HEK293 (cell line): ENCODE data around the gene TMPRSS11A.

Source experiments
- RBAK ChIP-seq: fragments of 450-650 bp; formaldehyde crosslinking; IDR thresholded peaks from 2 replicates; pipeline ENCODE4 v1.5.1; 2016; ENCODE audit warnings: missing biosample characterization, missing genetic modification characterization
- YY1 ChIP-seq: fragments of 450-650 bp; formaldehyde crosslinking; IDR thresholded peaks from 2 replicates; pipeline ENCODE4 v1.5.1; 2018; ENCODE audit warnings: missing biosample characterization, missing genetic modification characterization
- ZBTB17 ChIP-seq: fragments of 450-650 bp; formaldehyde crosslinking; IDR thresholded peaks from 2 replicates; pipeline ENCODE4 v1.5.1; 2016; ENCODE audit warnings: missing biosample characterization, missing genetic modification characterization
- ZBTB8A ChIP-seq: fragments of 450-650 bp; formaldehyde crosslinking; IDR thresholded peaks from 2 replicates; pipeline ENCODE4 v1.5.1; 2016; ENCODE audit warnings: missing biosample characterization, missing genetic modification characterization
- ZNF214 ChIP-seq: fragments of 450-650 bp; formaldehyde crosslinking; IDR thresholded peaks from 2 replicates; pipeline ENCODE4 v1.5.1; 2017; ENCODE audit warnings: missing biosample characterization, mild to moderate bottlenecking, missing genetic modification characterization, borderline replicate concordance
- ZNF366 ChIP-seq: fragments of 450-650 bp; formaldehyde crosslinking; conservative IDR thresholded peaks from 2 replicates; pipeline ENCODE4 v1.5.1; 2016; ENCODE audit warnings: missing biosample characterization, missing genetic modification characterization
- ZNF558 ChIP-seq: fragments of 450-650 bp; formaldehyde crosslinking; IDR thresholded peaks from 2 replicates; pipeline ENCODE4 v1.5.1; 2016; ENCODE audit warnings: missing biosample characterization, missing genetic modification characterization
- ZNF776 ChIP-seq: fragments of 450-650 bp; formaldehyde crosslinking; IDR thresholded peaks from 2 replicates; pipeline ENCODE4 v1.5.0; 2017; ENCODE audit warnings: missing biosample characterization, missing genetic modification characterization, borderline replicate concordance
- TF ChIP-seq, protein P1 (sequence below): fragments of 450-650 bp; formaldehyde crosslinking; IDR thresholded peaks from 2 replicates; pipeline ENCODE4 v1.5.1; 2016; ENCODE audit warnings: missing biosample characterization, missing genetic modification characterization
- TF ChIP-seq, protein P2 (sequence below): fragments of 450-650 bp; formaldehyde crosslinking; IDR thresholded peaks from 2 replicates; pipeline ENCODE4 v1.5.1; 2016; ENCODE audit warnings: missing biosample characterization, missing genetic modification characterization
- TF ChIP-seq, protein P3 (sequence below): fragments of 450-650 bp; formaldehyde crosslinking; IDR thresholded peaks from 2 replicates; pipeline ENCODE4 v1.5.1; 2017; ENCODE audit warnings: missing biosample characterization, missing genetic modification characterization

DNA sequence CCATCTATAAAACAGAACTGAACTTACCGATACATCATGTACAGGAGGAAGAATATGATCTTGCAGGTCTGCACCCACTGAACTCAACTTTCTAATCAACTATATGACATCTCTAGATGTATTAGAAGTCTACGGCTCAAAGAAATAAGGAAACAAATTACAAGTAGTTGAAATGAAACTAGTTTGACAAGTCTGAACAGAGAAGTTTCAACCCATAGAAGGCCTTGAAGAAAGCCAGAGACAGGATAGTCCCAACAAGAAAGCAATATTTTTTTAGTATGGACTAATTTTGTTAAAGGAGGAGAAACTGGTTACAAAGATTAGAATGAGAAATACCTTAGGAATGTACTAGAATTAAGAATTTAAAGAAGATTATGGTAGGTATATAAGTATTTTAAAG lies at the start of gene TMPRSS11A:
- TF ChIP-seq RBAK (no peak), ZBTB17 (tag by site-specific recombination) (no peak), YY1 (no peak), ZNF558 (tag by site-specific recombination) (no peak), ZNF214 (no peak), ZBTB8A (no peak), ZNF776 (tag by site-specific recombination) (no peak), ZNF366 (tag by site-specific recombination) (no peak)
- TF ChIP-seq, protein P1, sequence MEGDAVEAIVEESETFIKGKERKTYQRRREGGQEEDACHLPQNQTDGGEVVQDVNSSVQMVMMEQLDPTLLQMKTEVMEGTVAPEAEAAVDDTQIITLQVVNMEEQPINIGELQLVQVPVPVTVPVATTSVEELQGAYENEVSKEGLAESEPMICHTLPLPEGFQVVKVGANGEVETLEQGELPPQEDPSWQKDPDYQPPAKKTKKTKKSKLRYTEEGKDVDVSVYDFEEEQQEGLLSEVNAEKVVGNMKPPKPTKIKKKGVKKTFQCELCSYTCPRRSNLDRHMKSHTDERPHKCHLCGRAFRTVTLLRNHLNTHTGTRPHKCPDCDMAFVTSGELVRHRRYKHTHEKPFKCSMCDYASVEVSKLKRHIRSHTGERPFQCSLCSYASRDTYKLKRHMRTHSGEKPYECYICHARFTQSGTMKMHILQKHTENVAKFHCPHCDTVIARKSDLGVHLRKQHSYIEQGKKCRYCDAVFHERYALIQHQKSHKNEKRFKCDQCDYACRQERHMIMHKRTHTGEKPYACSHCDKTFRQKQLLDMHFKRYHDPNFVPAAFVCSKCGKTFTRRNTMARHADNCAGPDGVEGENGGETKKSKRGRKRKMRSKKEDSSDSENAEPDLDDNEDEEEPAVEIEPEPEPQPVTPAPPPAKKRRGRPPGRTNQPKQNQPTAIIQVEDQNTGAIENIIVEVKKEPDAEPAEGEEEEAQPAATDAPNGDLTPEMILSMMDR (tag by site-specific recombination), result no peak
- TF ChIP-seq, protein P2, sequence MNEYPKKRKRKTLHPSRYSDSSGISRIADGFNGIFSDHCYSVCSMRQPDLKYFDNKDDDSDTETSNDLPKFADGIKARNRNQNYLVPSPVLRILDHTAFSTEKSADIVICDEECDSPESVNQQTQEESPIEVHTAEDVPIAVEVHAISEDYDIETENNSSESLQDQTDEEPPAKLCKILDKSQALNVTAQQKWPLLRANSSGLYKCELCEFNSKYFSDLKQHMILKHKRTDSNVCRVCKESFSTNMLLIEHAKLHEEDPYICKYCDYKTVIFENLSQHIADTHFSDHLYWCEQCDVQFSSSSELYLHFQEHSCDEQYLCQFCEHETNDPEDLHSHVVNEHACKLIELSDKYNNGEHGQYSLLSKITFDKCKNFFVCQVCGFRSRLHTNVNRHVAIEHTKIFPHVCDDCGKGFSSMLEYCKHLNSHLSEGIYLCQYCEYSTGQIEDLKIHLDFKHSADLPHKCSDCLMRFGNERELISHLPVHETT (tag by site-specific recombination), result no peak
- TF ChIP-seq, protein P3, sequence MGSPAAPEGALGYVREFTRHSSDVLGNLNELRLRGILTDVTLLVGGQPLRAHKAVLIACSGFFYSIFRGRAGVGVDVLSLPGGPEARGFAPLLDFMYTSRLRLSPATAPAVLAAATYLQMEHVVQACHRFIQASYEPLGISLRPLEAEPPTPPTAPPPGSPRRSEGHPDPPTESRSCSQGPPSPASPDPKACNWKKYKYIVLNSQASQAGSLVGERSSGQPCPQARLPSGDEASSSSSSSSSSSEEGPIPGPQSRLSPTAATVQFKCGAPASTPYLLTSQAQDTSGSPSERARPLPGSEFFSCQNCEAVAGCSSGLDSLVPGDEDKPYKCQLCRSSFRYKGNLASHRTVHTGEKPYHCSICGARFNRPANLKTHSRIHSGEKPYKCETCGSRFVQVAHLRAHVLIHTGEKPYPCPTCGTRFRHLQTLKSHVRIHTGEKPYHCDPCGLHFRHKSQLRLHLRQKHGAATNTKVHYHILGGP (tag by site-specific recombination), result no peak
